H1 (cell line): ENCODE data around the gene TMED4. TPM values are rescaled to one million over a fixed set of nuclear protein-coding genes. Genes with fewer than 3 reads are reported as not detected.

ENCODE experiments used
- CTCF ChIA-PET: fragments of 300-600 bp; sonication (Branson Sonifier 250); formaldehyde crosslinking; loops from one replicate; lab custom pipeline; 2021; ENCODE audit not compliant: partially characterized antibody; lab: Charles Lee
- POLR2A ChIA-PET: fragments of 300-600 bp; sonication (Branson Sonifier 250); formaldehyde crosslinking; loops from one replicate; lab custom pipeline; 2021; ENCODE audit warnings: inconsistent platforms; ENCODE audit not compliant: partially characterized antibody; lab: Charles Lee
- DNase-seq, 2 experiments: peaks; one replicate each; pipeline versions ENCODE4 v3.0.0 to v3.0.0-alpha.2; 2010 to 2022; ENCODE audit warnings: low spot score in 2 of 2, low read depth in 1 of 2, mixed read lengths in 1 of 2
- FAIRE-seq: peaks from 2 replicates; lab custom pipeline; 2011; peaks lifted over from hg19 to GRCh38; lab: Jason Lieb, UNC
- H2AFZ ChIP-seq: 2 replicates; pipeline ENCODE4 v1.8.1; 2012; ENCODE audit warnings: low read length, inconsistent platforms
- H2AK5ac ChIP-seq: 2 replicates; pipeline ENCODE4 v1.6.1; 2013; ENCODE audit warnings: low read depth, low read length
- H2BK120ac ChIP-seq: replicated peaks from 2 replicates; pipeline ENCODE3; 2013; ENCODE audit warnings: low read depth, low read length, inconsistent platforms
- H2BK12ac ChIP-seq: 2 replicates; pipeline ENCODE4 v1.6.1; 2013; ENCODE audit warnings: low read depth, low read length
- H2BK15ac ChIP-seq: 2 replicates; pipeline ENCODE4 v1.6.1; 2013; ENCODE audit warnings: low read length
- H2BK20ac ChIP-seq: 2 replicates; pipeline ENCODE4 v1.6.1; 2013; ENCODE audit warnings: low read length
- H2BK5ac ChIP-seq: 2 replicates; pipeline ENCODE4 v1.6.1; 2013; ENCODE audit warnings: low read depth, low read length
- H3K14ac ChIP-seq: 2 replicates; pipeline ENCODE4 v1.6.1; 2013; ENCODE audit warnings: inconsistent platforms; ENCODE audit not compliant: insufficient read length
- H3K18ac ChIP-seq: 2 replicates; pipeline ENCODE4 v1.6.1; 2013; ENCODE audit warnings: low read length; ENCODE audit errors: extremely low read depth
- H3K23ac ChIP-seq: 2 replicates; pipeline ENCODE4 v1.6.1; 2013; ENCODE audit warnings: inconsistent platforms; ENCODE audit not compliant: insufficient read length
- H3K23me2 ChIP-seq: 2 replicates; pipeline ENCODE4 v1.6.1; 2013; ENCODE audit warnings: low read depth, low read length
- H3K27ac ChIP-seq: 2 replicates; pipeline ENCODE4 v1.6.1; 2011; ENCODE audit warnings: low read depth, low read length, inconsistent platforms
- H3K27me3 ChIP-seq, 4 experiments: replicated peaks in 1 of 4; 1 replicate in 1 of 4; 2 replicates in 3 of 4; pipeline versions ENCODE4 v1.6.1 to v1.8.1; 2011 to 2013; ENCODE audit warnings: low read length in 3 of 4, mild to moderate bottlenecking in 3 of 4, inconsistent platforms in 2 of 4, mixed read lengths in 2 of 4, moderate library complexity in 1 of 4; ENCODE audit not compliant: control insufficient read depth in 3 of 4, insufficient read depth in 3 of 4; ENCODE audit errors: extremely low read depth in 1 of 4
- H3K36me3 ChIP-seq, 4 experiments: 2 replicates each; pipeline versions ENCODE4 v1.6.1 to v1.8.1; 2011 to 2013; ENCODE audit warnings: mild to moderate bottlenecking in 4 of 4, low read length in 3 of 4, moderate library complexity in 2 of 4, control low read depth in 1 of 4, inconsistent platforms in 1 of 4; ENCODE audit not compliant: insufficient read depth in 4 of 4, control insufficient read depth in 2 of 4
- H3K4ac ChIP-seq: replicated peaks from 2 replicates; pipeline ENCODE3; 2013; ENCODE audit warnings: low read length, low read depth, mixed read lengths, inconsistent platforms; ENCODE audit not compliant: insufficient read length
- H3K4me1 ChIP-seq, 4 experiments: replicated peaks in 1 of 4; 1 replicate in 1 of 4; 2 replicates in 3 of 4; pipeline versions ENCODE4 v1.6.1 to v1.8.1; 2011 to 2013; ENCODE audit warnings: low read length in 3 of 4, inconsistent platforms in 2 of 4, mixed read lengths in 1 of 4; ENCODE audit not compliant: insufficient read depth in 4 of 4, control insufficient read depth in 3 of 4
- H3K4me2 ChIP-seq, 2 experiments: 2 replicates each; pipeline versions ENCODE4 v1.6.1 to v1.8.1; 2011 to 2013; ENCODE audit warnings: low read depth in 2 of 2, low read length in 2 of 2, control low read depth in 1 of 2, inconsistent platforms in 1 of 2, mild to moderate bottlenecking in 1 of 2; ENCODE audit not compliant: insufficient read depth in 1 of 2
- H3K4me3 ChIP-seq, 4 experiments: fragments of 200-600, 300-600 bp in 1 of 4; sonication (generic), shearing (Covaris generic), sonication (Bioruptor Twin) in 1 of 4; 2 replicates each; pipeline versions ENCODE4 v1.5.1 to v1.8.1; 2011 to 2016; ENCODE audit warnings: low read length in 4 of 4, low read depth in 3 of 4, control low read depth in 2 of 4, inconsistent platforms in 2 of 4, mild to moderate bottlenecking in 2 of 4, mixed read lengths in 1 of 4, moderate library complexity in 1 of 4; ENCODE audit not compliant: insufficient read depth in 2 of 4; ENCODE audit errors: extremely low read depth in 1 of 4
- H3K56ac ChIP-seq: replicated peaks from 2 replicates; pipeline ENCODE3; 2013; ENCODE audit warnings: low read depth, mild to moderate bottlenecking, mixed read lengths, low read length, inconsistent platforms; ENCODE audit not compliant: insufficient read length
- H3K79me1 ChIP-seq: 2 replicates; pipeline ENCODE4 v1.6.1; 2013; ENCODE audit warnings: low read depth, low read length, control low read depth
- H3K79me2 ChIP-seq, 2 experiments: 2 replicates each; pipeline versions ENCODE4 v1.6.1 to v1.8.1; 2012 to 2013; ENCODE audit warnings: low read length in 2 of 2, mild to moderate bottlenecking in 2 of 2, inconsistent platforms in 1 of 2; ENCODE audit not compliant: insufficient read depth in 2 of 2, control insufficient read depth in 1 of 2
- H3K9ac ChIP-seq, 4 experiments: replicated peaks in 1 of 4; 1 replicate in 1 of 4; 2 replicates in 3 of 4; pipeline versions ENCODE4 v1.6.1 to v1.8.1; 2011 to 2013; ENCODE audit warnings: low read depth in 3 of 4, low read length in 3 of 4, control low read depth in 2 of 4, mild to moderate bottlenecking in 2 of 4, moderate library complexity in 2 of 4, inconsistent platforms in 1 of 4; ENCODE audit errors: extremely low read depth in 1 of 4
- H3K9me3 ChIP-seq, 2 experiments: 2 replicates each; pipeline versions ENCODE4 v1.6.1 to v1.8.1; 2012 to 2013; ENCODE audit warnings: mild to moderate bottlenecking in 2 of 2, moderate library complexity in 2 of 2, control low read depth in 1 of 2, inconsistent platforms in 1 of 2, low read depth in 1 of 2, low read length in 1 of 2, mixed read lengths in 1 of 2; ENCODE audit not compliant: insufficient read depth in 2 of 2
- H4K20me1 ChIP-seq, 2 experiments: replicated peaks in 1 of 2; 2 replicates each; pipeline versions ENCODE3 to v1.8.1; 2011 to 2013; ENCODE audit warnings: inconsistent platforms in 2 of 2, low read length in 2 of 2, mild to moderate bottlenecking in 1 of 2; ENCODE audit not compliant: insufficient read depth in 2 of 2, control insufficient read depth in 1 of 2
- H4K5ac ChIP-seq: 2 replicates; pipeline ENCODE4 v1.6.1; 2013; ENCODE audit warnings: low read length, low read depth, mixed read lengths, inconsistent platforms; ENCODE audit not compliant: insufficient read length
- H4K8ac ChIP-seq: 2 replicates; pipeline ENCODE4 v1.8.0; 2013; ENCODE audit warnings: mild to moderate bottlenecking, moderate library complexity, low read length, inconsistent platforms; ENCODE audit not compliant: insufficient read depth; ENCODE audit errors: extremely low read depth
- H4K91ac ChIP-seq: replicated peaks from 2 replicates; pipeline ENCODE3; 2013; ENCODE audit warnings: low read length, mixed read lengths, inconsistent platforms; ENCODE audit not compliant: insufficient read length
- CBX8 ChIP-seq: fragments of 300-800, 300-1000 bp; sonication (generic); IDR thresholded peaks from 2 replicates; pipeline ENCODE4 v1.7.1; 2016; ENCODE audit warnings: low read depth, low read length, borderline replicate concordance
- CTCF ChIP-seq, 3 experiments: IDR thresholded peaks; 1 replicate in 2 of 3; 2 replicates in 1 of 3; pipeline versions ENCODE4 v1.5.1 to v1.6.1; 2011; ENCODE audit warnings: low read length in 3 of 3, mild to moderate bottlenecking in 3 of 3, inconsistent platforms in 2 of 3, low read depth in 1 of 3, moderate library complexity in 1 of 3; ENCODE audit not compliant: insufficient read depth in 1 of 3; ENCODE audit errors: control extremely low read depth in 1 of 3
- PHF8 ChIP-seq: fragments of 200-600 bp; sonication (generic); conservative IDR thresholded peaks from 2 replicates; pipeline ENCODE4 v1.7.1; 2012; ENCODE audit warnings: low read depth, mild to moderate bottlenecking, inconsistent platforms, low read length, moderate library complexity
- POU5F1 ChIP-seq: IDR thresholded peaks from 2 replicates; pipeline ENCODE4 v1.6.1; 2011; ENCODE audit warnings: low read depth, mild to moderate bottlenecking, low read length, moderate library complexity
- SIN3A ChIP-seq, 2 experiments: IDR thresholded peaks in 1 of 2; conservative IDR thresholded peaks in 1 of 2; 2 replicates each; pipeline ENCODE4 v1.6.1; 2011 to 2012; ENCODE audit warnings: low read length in 2 of 2, improper control_type of control experiment in 1 of 2, low read depth in 1 of 2, mild to moderate bottlenecking in 1 of 2
- WGBS, 2 experiments: shearing (Covaris generic) in 1 of 2; methylation state at CpG; one replicate each; pipeline versions ENCODE4 v1.1.6 to v1.1.7; 2013 to 2015; ENCODE audit warnings: low lambda C conversion rate in 2 of 2, mixed read lengths in 2 of 2, inconsistent platforms in 1 of 2, low coverage in 1 of 2, missing lambda C conversion rate in 1 of 2; ENCODE audit not compliant: insufficient replicate concordance in 2 of 2, insufficient coverage in 1 of 2, insufficient read length in 1 of 2; ENCODE audit errors: extremely low coverage in 1 of 2, missing lambda C conversion rate in 1 of 2; 5-methylcytosine and 5-hydroxymethylcytosine counted together
- polyA plus RNA-seq, 7 experiments: library from polyadenylated mRNA; depleted of rRNA in 3 of 7; stranded (reverse) in 5 of 7; unstranded in 2 of 7; fragments of >200 nt in 5 of 7; fragments of 200-250 nt in 2 of 7; gene quantifications; 1 replicate in 5 of 7; 2 replicates in 1 of 7; 4 replicates in 1 of 7; pipeline versions ENCODE4 v1.2.1 to v1.2.3, GENCODE V29; 2011 to 2013; ENCODE audit warnings: missing spikeins in 2 of 7, mixed read lengths in 2 of 7
- total RNA-seq: library from RNA; stranded (reverse); fragmentation: NEBNext Ultra II Directional; extraction: Animal tissue kit (Norgen Biotek cat#: 25700); gene quantifications from 2 replicates; pipeline ENCODE4 v1.2.1, GENCODE V29; 2021

TMED4 gene
- total and polyA plus RNA-seq, 2 of the 8 experiments (the other 6 are each of a cell fraction or from before 2014, with no cell fraction given), result 44.9 to 76.7 TPM

GRCh38 chr7:44559485-44559884 is 22.5 kb downstream of the TMED4 start:
- Histone ChIP-seq H3K4ac (no peak overlapping the region), H3K4me2 (no peak overlapping the region), H2BK20ac (no peak overlapping the region), H3K27me3 (no peaks in the 10 kb centered on the region; a peak in 1 of 7 replicates), H3K36me3 (peaks cover 0 to 6% (median 2%) of the 10 kb centered on the region in 4 experiments; a peak in 5 of 8 replicates), H3K23ac (no peak overlapping the region), H4K20me1 (peaks cover 0 to 3% of the 10 kb centered on the region in 2 experiments), H3K4me1 (no peaks in the 10 kb centered on the region; a peak in 1 of 7 replicates), H3K79me1 (no peaks in the 10 kb centered on the region), H3K23me2 (no peaks in the 10 kb centered on the region), H4K5ac (no peak overlapping the region), H2BK120ac (no peak overlapping the region), H4K8ac (no peak overlapping the region), H3K27ac (no peak overlapping the region), H2BK5ac (no peak overlapping the region), H3K79me2 (no peaks in the 10 kb centered on the region), H3K14ac (no peak overlapping the region), H4K91ac (no peak overlapping the region), H3K18ac (no peak overlapping the region), H2AFZ (no peak overlapping the region), H3K9ac (no peak overlapping the region), H3K9me3 (no peaks in the 10 kb centered on the region), H2BK15ac (no peak overlapping the region), H3K56ac (no peak overlapping the region), H3K4me3 (no peak overlapping the region), H2AK5ac (no peak overlapping the region), H2BK12ac (no peak overlapping the region)
- no peak for DNase-seq
- CTCF ChIA-PET, result interaction anchor here (0.6 to 10.2 kb wide), 3 partner anchors 21 to 835 kb away, joined by 3 to 98 read pairs (median 3); partner anchors contain the start of gene NPC1L1
- POLR2A ChIA-PET, result interaction anchor here (0.6 to 8.3 kb wide), 6 partner anchors 12 to 428 kb away, joined by 3 to 89 read pairs (median 5); partner anchors contain the start of genes DDX56 and NUDCD3
- FAIRE-seq, result no peak
- WGBS, 2 experiments, result 89% methylated on average over 4 of the region's 4 CpGs; no CpG with 5 or more reads in 1 of the 2 experiments
- TF ChIP-seq POU5F1 (no peak), SIN3A (conservative IDR thresholded peaks at IDR 0.05 in 1 of 2, IDR thresholded peaks at IDR 0.05 in 1 of 2; ENCODE audit: low read depth in 1 of 2, low read length in 2 of 2) (no peak), CTCF (IDR thresholded peaks at IDR 0.05; ENCODE audit: control extremely low read depth in 1 of 3, insufficient read depth in 1 of 3, low read depth in 1 of 3, low read length in 3 of 3) (no peak), PHF8 (no peak), CBX8 (no peak)
